ENCODE measurements around the gene TMEM175.

- TF ChIP-seq, protein P1, sequence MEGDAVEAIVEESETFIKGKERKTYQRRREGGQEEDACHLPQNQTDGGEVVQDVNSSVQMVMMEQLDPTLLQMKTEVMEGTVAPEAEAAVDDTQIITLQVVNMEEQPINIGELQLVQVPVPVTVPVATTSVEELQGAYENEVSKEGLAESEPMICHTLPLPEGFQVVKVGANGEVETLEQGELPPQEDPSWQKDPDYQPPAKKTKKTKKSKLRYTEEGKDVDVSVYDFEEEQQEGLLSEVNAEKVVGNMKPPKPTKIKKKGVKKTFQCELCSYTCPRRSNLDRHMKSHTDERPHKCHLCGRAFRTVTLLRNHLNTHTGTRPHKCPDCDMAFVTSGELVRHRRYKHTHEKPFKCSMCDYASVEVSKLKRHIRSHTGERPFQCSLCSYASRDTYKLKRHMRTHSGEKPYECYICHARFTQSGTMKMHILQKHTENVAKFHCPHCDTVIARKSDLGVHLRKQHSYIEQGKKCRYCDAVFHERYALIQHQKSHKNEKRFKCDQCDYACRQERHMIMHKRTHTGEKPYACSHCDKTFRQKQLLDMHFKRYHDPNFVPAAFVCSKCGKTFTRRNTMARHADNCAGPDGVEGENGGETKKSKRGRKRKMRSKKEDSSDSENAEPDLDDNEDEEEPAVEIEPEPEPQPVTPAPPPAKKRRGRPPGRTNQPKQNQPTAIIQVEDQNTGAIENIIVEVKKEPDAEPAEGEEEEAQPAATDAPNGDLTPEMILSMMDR (IDR thresholded peaks at IDR 0.05) = no peak
- TF ChIP-seq ZFX (IDR thresholded peaks at IDR 0.05; ENCODE audit: borderline replicate concordance) = no peak
Measured at GRCh38 chr4:905485-906338, 26.5 kb upstream of the TMEM175 start.
